HG02885 (cell line): Measurements from ENCODE around the gene FXYD1.
A peak's percentile ranks its signal among the peaks of the same experiment; 100 is the strongest.
"Not testable (repeated sequence)": the region's sequence is repeated elsewhere in the genome, so short reads cannot be mapped to it uniquely, and the experiment has no call there.

Experiments used
- ATAC-seq: cut with Tn5 transposase; IDR thresholded peaks from one replicate; pipeline ENCODE4 v1.9.1; 2021; ENCODE audit warnings: mild to moderate bottlenecking; ENCODE audit not compliant: unreplicated experiment, poor library complexity

The FXYD1 gene

DNA sequence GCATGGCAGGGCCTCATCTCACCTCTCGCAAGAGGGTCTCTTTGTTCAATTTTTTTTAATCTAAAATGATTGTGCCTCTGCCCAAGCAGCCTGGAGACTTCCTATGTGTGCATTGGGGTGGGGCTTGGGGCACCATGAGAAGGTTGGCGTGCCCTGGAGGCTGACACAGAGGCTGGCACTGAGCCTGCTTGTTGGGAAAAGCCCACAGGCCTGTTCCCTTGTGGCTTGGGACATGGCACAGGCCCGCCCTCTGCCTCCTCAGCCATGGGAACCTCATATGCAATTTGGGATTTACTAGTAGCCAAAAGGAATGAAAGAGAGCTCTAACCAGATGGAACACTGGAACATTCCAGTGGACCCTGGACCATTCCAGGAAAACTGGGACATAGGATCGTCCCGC is 15.1 kb upstream of the FXYD1 start:
- ATAC-seq, result no peak

DNA sequence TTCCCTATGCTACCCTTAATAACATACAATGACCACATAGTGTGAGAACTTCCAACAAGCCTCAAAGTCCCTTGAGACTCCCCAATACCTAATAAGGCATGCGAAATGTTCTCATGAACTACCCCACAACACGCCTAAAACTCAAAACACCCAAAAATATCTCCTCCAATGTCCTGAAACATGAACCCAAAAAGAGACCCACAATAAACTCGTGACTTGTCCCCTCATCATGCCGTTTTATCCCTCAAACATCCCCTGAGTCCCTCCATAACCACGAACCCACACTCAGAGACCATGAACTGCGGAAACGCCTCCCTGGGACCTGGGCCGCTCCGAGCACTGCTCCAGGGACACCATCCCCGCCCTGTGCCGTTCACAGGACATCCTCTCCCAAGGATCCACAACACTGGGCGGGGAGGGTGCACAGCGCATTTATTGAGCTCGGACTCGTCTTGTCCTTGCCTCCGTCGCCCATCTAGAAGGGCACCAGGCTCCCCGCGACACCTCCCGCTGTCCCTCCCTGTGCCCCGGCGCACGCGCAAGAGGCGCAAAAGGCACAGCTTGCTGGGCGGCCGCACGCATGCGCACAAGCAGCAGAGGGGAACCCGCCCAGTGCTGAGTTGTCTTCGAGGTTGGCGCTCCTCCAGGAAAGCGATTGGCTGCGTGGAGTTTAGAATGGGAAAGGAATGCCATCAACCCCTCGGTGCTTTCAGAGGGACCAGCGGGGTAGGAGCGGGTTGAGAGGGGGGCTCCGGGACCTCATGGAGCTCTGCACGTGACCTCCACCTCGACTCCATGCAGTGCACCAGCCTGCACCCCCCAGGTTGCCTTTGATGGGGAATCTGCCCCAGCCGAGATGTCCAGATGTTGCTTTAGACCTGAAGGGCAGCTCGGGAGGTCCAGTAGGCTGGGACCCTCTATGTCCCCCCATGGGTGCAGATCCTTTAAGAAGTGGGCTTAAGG is 14.2 kb upstream of the FXYD1 start:
- peak; percentile 77 for ATAC-seq

DNA sequence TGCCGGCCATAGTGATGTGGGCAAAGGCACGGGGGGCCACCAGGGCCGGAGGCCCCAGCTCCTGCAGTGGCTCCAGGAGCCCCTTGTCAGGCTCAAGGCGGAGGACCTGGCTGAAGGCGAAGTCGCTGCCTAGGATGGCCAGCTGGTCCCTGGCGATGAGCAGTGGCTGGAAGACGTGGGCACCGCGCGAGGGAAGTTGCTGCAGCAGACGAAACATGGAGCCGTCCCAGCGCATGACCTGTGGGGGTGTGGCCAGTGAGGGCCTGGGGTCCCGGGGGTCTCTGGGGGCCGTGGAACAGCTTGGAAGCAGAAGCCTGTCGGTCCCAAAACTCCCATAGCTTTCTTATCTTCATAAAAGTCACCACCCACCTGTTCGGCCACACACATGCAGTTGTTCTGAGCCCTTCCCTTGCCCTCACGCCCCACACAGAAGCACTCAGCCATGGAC is 13.3 kb upstream of the FXYD1 start:
- no peak for ATAC-seq

DNA sequence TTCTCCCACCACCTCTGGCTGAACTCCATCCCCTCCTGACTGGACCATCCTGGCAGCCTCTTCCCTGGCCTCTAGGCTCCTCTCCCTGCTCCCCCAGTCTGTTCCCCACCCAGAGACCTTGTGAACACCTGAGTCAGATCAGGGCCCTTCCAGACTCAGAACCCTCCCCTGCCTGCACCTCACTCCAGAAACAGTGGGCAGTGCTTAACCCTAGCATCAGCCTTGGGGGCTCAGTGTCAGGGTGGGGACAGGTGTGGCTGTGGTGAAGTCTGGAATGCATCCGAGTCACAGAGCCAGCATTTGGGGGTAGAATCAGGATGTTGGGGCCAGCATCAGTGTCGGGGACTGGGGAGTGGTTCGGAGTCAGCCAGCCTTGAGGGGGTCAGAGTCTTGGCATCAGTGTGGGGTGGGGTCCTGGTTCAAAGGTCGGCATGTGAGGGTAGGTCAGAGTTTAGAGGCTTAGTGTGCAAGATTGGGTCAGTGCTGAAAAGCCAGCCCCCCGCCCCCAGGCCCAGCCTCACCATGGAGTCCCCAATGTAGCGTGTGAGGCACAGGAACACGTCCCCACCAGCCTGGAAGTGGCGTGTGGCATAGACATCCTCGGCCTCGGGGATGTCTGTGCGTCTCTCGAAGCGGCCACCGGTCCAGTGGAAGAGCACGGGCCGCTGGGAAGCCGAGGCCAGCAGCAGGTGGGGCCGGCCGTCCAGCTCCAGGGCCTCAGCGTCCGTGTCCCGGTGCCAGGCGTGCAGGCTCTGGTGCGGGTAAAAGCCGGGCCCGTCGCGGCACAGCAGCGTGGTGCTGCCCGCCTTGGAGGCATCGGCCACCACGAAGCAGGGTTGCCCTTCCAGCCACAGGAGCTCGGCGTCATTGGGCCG is 12.6 kb upstream of the FXYD1 start:
- no peak for ATAC-seq

DNA sequence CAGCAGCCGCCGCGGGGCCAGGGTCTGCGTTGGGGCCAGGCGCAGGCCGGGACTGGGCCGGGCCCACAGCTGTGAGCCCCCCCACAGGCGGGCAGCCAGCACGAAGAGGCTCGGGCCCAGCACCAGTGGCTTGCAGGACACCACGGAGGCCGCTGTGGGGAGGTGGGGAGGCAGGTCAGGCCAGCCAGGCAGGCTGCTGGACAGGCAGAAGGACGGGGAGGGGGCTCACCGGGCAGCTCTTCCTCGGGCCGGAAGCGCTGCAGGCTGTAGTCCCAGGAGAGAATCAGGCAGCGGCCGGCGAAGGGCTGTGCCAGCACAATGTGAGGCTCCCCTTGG is 12.0 kb upstream of the FXYD1 start:
- no peak for ATAC-seq

DNA sequence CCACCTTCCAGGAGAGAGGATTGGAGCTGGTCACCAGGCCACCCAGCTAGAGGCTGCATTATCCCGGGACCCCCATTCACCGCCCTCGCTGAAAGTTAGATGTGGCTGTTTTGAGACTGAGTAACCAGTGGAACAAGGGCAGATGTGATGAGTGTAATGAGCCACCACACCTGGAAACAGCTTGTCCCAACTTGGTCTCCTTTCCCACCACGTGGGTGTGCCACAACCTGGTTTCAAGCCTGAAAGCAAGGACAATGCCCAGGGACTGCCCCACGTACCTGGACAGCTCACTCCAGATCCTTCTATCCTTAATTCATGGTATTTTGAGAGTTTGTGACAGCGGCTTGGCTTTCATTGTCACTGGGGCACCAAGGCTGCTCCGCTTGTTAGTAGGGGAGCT is 10.8 kb upstream of the FXYD1 start:
- no peak for ATAC-seq

DNA sequence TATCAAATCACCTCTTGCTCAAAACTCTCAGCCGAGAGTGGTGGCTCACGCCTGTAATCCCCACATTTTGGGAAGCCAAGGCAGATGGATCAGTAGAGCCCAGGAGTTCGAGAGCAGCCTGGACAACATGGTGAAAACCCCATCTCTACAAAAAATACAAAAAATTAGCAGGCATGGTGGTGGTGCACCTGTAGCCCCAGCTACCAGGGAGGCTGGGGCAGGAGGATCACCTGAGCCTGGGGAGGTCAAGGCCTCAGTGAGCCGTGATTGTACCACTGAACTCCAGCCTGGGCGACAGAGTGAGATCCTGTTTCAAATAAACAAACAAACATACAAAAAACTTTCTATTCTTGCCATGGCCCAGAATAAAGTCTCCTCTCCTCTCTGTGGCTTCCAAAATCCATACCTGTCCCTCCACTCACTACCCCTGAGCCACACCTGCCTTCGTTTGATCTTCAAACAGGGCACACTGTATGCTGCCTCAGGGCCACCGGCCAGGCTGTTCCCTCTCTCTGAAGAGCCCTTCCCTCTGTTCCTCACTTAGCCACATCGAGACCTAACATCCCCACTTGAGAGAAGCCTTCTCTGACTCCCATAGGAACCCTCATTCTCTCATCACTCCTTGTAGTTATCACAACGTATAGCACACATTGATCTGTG is 10.1 kb upstream of the FXYD1 start:
- no peak for ATAC-seq

DNA sequence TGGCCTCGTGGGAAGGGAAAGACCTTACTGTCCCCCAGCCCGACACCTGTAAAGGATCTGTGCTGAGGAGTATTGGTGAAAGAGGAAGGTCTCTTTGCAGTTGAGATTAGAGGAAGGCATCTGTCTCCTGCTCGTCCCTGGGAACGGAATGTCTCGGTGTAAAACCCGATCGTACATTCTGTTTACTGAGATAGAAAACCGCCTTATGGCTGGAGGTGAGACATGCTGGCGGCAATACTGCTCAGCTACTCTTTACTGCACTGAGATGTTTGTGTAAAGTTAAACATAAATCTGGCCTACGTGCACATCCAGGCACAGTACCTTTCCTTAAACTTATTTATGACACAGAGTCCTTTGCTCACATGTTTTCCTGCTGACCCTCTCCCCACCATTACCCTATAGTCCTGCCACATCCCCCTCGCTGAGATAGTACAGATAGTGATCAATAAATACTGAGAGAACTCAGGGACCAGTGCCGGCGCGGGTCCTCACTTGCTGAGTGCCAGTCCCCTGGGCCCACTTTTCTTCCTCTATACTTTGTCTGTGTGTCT is 8.8 kb upstream of the FXYD1 start:
- not testable (repeated sequence) for ATAC-seq

DNA sequence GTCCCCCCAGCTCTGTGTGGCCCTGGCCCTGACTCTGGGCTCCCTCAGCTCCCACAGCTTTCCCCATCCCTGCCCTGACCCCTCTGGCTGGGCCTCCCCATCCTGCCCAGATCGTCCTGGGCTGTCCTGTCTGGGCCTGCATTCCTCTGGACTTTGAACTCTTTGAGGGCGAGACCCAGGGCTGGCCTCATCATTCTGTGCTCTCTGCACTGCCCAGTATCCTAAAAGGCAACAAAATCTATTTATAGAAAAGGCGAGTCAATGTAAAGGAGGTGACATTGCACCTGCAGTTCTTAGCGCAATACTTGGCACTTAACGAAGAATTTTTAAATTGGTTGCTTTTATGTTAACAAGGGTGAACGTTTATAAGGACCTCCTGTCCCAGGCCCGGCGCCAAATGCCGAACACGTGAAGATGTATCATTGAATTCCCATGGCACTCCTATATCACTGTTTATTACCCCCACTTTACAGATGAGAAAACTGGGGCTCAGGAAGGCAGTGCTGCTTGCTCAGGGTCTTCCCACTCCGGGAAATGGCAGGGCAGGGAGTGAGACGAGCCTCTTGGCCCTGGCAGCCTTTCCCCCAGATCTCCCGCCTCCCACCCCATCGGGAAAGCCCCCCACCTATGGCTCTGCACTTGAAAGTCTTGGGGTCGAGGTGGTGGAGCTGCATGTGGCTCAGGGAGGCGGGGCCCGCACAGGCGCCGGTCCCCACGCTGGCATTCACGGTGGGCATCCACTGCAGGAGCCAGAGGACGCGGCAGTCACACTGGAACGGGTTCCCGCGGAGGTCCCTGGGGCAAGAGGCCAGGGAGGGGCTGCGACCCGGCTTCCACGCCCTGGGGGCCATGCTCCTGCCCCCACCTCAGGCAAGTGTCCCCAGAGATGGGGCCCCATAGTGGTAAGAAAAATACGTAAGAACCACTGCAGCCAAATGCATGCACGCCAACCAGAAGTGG is 7.6 kb upstream of the FXYD1 start:
- ATAC-seq, result no peak

DNA sequence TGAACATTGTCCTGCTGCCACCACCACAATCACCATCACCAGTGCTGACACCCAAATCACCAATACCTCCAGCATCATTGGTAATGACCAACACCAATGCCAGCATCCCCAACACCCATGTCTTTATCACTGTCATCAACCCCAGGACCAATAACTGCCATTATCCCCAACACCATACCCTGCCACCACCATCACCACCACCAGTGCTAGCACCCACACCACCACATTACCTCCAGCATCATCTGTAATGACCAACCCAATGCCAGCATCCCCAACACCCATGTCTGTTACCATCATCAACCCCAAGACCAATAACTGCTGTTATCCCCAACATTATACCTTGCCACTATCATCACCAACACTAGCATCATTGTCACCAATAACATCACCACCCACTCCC is 6.4 kb upstream of the FXYD1 start:
- no peak for ATAC-seq

DNA sequence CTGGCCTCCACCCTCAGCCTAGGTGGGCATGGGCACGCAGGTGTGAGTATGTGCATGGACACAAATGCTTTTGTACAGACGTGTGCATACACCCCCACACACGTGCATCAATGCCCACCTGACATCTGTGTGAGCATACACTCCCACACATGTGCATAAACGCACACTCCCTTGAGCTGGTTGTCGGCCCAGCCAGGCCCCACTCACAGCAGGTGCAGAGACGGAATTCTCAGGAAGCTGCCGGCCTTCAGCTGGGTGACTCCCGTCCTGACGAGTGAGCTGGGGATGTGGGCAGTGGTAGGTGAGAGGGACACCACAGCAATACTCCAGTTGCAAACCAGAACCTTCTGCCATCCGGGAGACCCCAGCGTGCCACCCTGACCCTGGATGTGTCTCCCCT is 4.8 kb upstream of the FXYD1 start:
- no peak for ATAC-seq

DNA sequence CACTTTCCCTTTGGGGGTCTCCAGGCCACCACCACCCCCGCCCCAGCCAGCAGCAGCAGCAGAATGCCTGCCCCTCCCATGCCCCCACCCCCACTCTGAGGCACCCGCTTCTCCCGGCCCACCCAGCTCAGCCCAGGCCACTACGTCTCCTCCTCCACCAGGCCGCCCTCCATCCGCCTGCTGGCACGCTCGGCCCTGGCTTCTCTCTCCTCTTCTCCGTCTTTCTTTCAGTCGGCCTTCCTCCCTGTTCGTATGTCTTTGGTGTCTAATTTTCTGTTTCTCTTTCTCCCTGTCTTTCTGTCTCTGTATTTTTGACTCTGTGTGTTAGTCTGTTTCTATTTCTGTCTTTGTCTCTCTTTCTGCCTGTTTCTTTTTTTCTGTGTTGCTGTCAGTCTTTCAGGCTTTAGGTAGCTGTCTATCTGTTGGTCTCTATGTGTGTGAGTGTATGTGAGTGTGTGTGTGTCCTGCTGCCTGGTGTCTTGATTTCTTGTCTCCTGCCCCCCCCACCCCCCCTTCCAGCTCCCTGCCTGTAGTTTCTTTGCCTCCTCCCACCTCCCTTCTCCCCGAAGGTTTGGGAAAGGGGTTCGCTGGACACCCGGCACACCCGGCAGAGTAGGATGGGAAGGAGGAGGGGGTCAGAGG is 3.9 kb upstream of the FXYD1 start, which contains the start of gene LGI4:
LGI4 (minus strand) TSS at position 459 of the 642 bp plus-strand sequence; CDS start at position 80, 379 bp downstream.
- no peak for ATAC-seq

DNA sequence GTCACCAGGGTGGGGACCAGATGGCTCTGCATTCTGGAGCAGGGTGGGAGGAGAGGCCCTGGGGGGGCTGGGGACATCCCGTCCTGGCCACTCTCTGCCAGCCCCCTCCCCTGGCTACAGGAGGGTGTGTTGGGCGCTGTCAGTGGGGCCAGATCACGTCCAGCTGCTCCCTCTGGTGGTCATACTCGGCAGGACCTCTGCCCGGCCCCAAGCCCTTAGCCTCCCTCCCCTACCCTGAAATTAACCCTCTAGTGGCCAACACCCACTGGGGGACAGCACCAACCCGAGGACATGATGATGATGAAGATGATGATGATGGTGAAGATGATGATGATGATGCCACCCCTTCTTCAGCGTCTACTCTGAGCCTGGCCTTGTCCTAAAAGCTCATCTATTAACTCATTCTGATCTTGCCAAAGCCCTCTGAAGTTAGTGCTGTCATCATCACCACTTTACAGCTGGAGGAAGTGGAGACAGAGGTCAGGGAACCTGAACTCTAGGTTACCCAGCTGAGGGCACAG is 3.2 kb upstream of the FXYD1 start:
- peak; percentile 47 for ATAC-seq

DNA sequence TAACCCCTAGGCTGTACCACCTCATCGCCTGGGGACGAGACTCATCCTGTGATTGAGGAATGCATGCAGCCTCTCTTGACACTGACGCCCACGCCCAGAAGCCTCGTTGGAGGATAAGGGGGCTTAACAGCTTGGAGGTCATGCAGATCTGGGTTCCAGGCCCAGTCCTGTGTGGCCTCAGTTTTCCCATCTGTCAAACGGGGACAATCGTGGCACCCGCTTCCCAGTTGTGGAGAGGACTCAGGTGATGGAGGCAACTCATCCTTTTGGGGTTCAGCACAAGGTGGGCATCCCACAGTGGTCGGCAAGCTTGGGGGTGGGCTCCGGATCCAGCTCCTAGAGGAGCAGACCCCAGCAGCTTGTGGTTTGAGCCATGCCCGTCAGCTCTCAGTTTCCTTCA is 2.4 kb upstream of the FXYD1 start:
- no peak for ATAC-seq

DNA sequence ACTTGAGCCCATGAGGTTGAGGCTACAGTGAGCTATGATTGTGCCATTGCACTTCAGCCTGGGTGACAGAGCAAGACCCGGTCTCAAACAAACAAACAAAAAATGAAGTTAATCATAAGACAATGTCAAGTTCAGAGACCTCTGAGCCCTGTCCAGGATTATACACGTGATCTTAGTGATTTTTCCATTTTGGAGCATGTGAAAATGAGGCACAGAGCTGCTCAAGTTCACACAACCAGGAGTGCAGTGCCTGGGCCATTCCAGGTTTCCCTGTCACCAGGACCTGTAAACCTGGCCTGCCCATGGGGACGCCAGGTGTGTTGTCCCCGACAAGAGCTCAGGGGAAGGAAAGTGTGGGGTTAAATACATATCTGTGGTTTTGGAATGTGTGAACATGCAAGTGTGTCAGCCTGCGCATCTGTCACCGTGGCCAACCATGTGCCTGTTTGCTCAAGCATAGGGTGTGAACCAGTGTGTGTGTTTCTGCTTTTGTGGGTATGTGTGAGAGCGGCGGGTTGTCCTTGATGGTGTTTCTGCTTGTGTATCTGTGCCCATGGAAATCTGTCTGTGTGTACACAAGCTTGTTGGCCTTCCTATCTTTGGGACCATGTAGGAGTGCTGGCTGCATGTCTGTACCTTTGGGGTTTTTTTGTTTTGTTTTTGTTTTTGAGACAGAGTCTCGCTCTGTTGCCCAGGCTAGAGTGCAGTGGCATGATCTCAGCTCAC is 1.5 kb upstream of the FXYD1 start:
- ATAC-seq, result no peak

DNA sequence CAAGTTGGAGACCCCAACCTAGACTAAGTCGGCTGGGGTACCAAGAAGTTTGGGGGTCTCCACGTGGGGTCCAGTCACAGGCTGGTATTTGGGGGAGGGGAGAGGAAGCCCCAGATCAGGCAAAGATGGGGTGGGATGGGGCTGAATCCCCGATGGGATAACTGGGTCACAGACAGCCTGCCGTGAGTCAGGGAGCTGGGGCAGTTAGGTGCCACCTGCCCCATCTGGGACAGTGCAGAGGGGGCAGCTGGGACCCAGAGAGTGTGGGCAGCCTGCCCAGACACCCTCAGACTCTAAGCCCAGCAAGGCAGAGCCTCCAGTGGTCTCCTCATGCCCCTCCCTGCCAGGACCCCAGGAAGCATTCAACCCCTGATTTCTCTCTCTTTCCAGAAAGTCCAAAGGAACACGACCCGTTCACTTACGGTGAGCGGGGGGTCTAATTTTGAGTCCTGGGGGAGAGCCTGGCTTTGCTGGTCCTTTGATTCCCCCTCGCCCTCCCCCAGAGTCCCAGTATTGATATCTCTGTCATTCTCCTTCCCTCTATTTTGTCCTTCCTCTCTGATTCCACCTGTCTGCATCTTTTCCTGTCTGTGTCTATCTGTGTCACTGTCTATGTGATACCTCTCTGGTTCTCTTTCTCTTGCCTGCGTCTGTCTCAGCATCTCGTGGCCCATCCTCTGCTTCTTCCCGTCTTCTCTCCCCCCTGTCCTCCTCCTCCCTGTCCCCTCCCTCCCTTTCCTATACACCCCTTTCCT is 1.8 kb downstream of the FXYD1 start:
- no peak for ATAC-seq
